NCI-H2081 (cell line): ENCODE measurements around the gene NAALADL2.
"Not testable (repeated sequence)": the region's sequence is repeated elsewhere in the genome, so short reads cannot be mapped to it uniquely, and the experiment has no call there.

Source experiments
- DNase-seq, 2 experiments: peaks; one replicate each; lab custom pipeline; 2025; lab: John Stamatoyannopoulos, UW

The NAALADL2 gene

GRCh38 chr3:175131866-175132265 lies 272.7 kb downstream of the NAALADL2 start:
- not testable (repeated sequence) for DNase-seq

- DNase-seq, result not testable (repeated sequence)
Measured at GRCh38 chr3:175132706-175133105, 273.6 kb downstream of the NAALADL2 start.

- DNase-seq, result no peak
Measured at GRCh38 chr3:175144368-175144767, 285.2 kb downstream of the NAALADL2 start.

GRCh38 chr3:175146258-175146657 lies 287.1 kb downstream of the NAALADL2 start:
- DNase-seq, result peak; percentile 15 to 41

GRCh38 chr3:175149675-175150074 lies 290.5 kb downstream of the NAALADL2 start:
- peak; percentile 98 to 99 for DNase-seq

- DNase-seq, result peak; percentile 89 to 97
Measured at GRCh38 chr3:175150812-175151401, 291.8 kb downstream of the NAALADL2 start.

GRCh38 chr3:175153595-175153994 lies 294.5 kb downstream of the NAALADL2 start:
- DNase-seq, result no peak

- peak; percentile 28 to 71 for DNase-seq
Measured at GRCh38 chr3:175155172-175155571, 296.0 kb downstream of the NAALADL2 start.

- DNase-seq, result no peak
Measured at GRCh38 chr3:175159202-175159601, 300.1 kb downstream of the NAALADL2 start.

- no peak for DNase-seq
Measured at GRCh38 chr3:175161291-175161690, 302.2 kb downstream of the NAALADL2 start.

GRCh38 chr3:175163686-175164085 lies 304.6 kb downstream of the NAALADL2 start:
- DNase-seq, result peak; percentile 81 to 97

- DNase-seq, result not testable (repeated sequence)
Measured at GRCh38 chr3:175173117-175173516, 314.0 kb downstream of the NAALADL2 start.

GRCh38 chr3:175176556-175176955 lies 317.4 kb downstream of the NAALADL2 start:
- DNase-seq, result no peak

GRCh38 chr3:175179055-175179454 lies 319.9 kb downstream of the NAALADL2 start:
- DNase-seq, result no peak

GRCh38 chr3:175184392-175184791 lies 325.3 kb downstream of the NAALADL2 start:
- no peak for DNase-seq

GRCh38 chr3:175185903-175186302 lies 326.8 kb downstream of the NAALADL2 start:
- DNase-seq, result no peak

GRCh38 chr3:175186511-175186910 lies 327.4 kb downstream of the NAALADL2 start:
- no peak for DNase-seq

- DNase-seq, result no peak
Measured at GRCh38 chr3:175187586-175187985, 328.5 kb downstream of the NAALADL2 start.

GRCh38 chr3:175192536-175192935 lies 333.4 kb downstream of the NAALADL2 start:
- peak in 1 of 2 experiments; percentile 49 for DNase-seq

GRCh38 chr3:175193815-175194518 lies 334.8 kb downstream of the NAALADL2 start:
- DNase-seq, result no peak

GRCh38 chr3:175198991-175199783 lies 340.1 kb downstream of the NAALADL2 start:
- DNase-seq, result no peak

- no peak for DNase-seq
Measured at GRCh38 chr3:175199961-175200360, 340.8 kb downstream of the NAALADL2 start.
